IMR-90 (cell line): ENCODE results near the gene TESK2. TPM values are rescaled to one million over a fixed set of nuclear protein-coding genes. Genes with fewer than 3 reads are reported as not detected.

ENCODE experiments used
- ATAC-seq: fragments of 200-7000 bp; cut with Tn5 transposase; 2 replicates; pipeline ENCODE4 v1.9.1; 2020; ENCODE audit warnings: low read depth, mild to moderate bottlenecking, moderate library complexity
- BruUV-seq: library from RNA; stranded (reverse); fragments of 400-500 nt; replicated peaks from 2 replicates; lab custom pipeline; 2021; lab: Mats Ljungman, UMichigan
- CTCF ChIA-PET: fragments of 300-600 bp; formaldehyde crosslinking; extraction: SDS; loops from one replicate; lab custom pipeline; 2021; ENCODE audit warnings: antibody characterized with exemption; lab: Yijun Ruan, JAX
- POLR2A ChIA-PET: fragments of 300-600 bp; sonication (Branson Sonifier 250); formaldehyde crosslinking; loops from one replicate; lab custom pipeline; 2022; ENCODE audit warnings: antibody characterized with exemption; ENCODE audit not compliant: unreplicated experiment; lab: Charles Lee
- DNase-seq: peaks from one replicate; pipeline ENCODE4 v3.0.0; 2013
- H2AFZ ChIP-seq: replicated peaks from 2 replicates; pipeline ENCODE3; 2013; ENCODE audit warnings: low read length, mild to moderate bottlenecking; ENCODE audit not compliant: poor library complexity
- H2AK5ac ChIP-seq: 2 replicates; pipeline ENCODE4 v1.6.1; 2013; ENCODE audit warnings: low read depth, low read length, inconsistent platforms
- H2AK9ac ChIP-seq: replicated peaks from 2 replicates; pipeline ENCODE3; 2013; ENCODE audit warnings: mild to moderate bottlenecking, low read depth, low read length, moderate library complexity; ENCODE audit not compliant: poor library complexity
- H2BK120ac ChIP-seq: 2 replicates; pipeline ENCODE4 v1.6.1; 2013; ENCODE audit warnings: low read depth, low read length, inconsistent platforms
- H2BK15ac ChIP-seq: 3 replicates; pipeline ENCODE4 v1.6.1; 2013; ENCODE audit warnings: low read depth, low read length, inconsistent platforms
- H2BK20ac ChIP-seq: 2 replicates; pipeline ENCODE4 v1.6.1; 2013; ENCODE audit warnings: low read depth, mild to moderate bottlenecking, inconsistent platforms, low read length, moderate library complexity
- H2BK5ac ChIP-seq: 2 replicates; pipeline ENCODE4 v1.6.1; 2013; ENCODE audit warnings: mild to moderate bottlenecking, low read depth, low read length, inconsistent platforms; ENCODE audit not compliant: poor library complexity, severe bottlenecking
- H3K14ac ChIP-seq: replicated peaks from 2 replicates; pipeline ENCODE4 v1.6.1; 2013; ENCODE audit warnings: low read depth, low read length, inconsistent platforms
- H3K18ac ChIP-seq: 2 replicates; pipeline ENCODE4 v1.6.1; 2013; ENCODE audit warnings: low read depth, low read length, control low read depth
- H3K23ac ChIP-seq: 2 replicates; pipeline ENCODE4 v1.6.1; 2013; ENCODE audit warnings: low read depth, low read length, inconsistent platforms
- H3K27ac ChIP-seq: 2 replicates; pipeline ENCODE4 v1.5.1; 2013; ENCODE audit warnings: mild to moderate bottlenecking, control low read depth, low read length; ENCODE audit not compliant: insufficient read depth
- H3K27me3 ChIP-seq: 2 replicates; pipeline ENCODE4 v1.6.1; 2013; ENCODE audit warnings: low read length; ENCODE audit not compliant: control insufficient read depth, insufficient read depth
- H3K36me3 ChIP-seq: 2 replicates; pipeline ENCODE4 v1.6.1; 2013; ENCODE audit warnings: low read length, mixed read lengths; ENCODE audit not compliant: control insufficient read depth, insufficient read depth
- H3K4ac ChIP-seq: 2 replicates; pipeline ENCODE4 v1.6.1; 2013; ENCODE audit warnings: low read depth, low read length, inconsistent platforms
- H3K4me1 ChIP-seq: 2 replicates; pipeline ENCODE4 v1.6.1; 2013; ENCODE audit warnings: low read length, mixed read lengths; ENCODE audit not compliant: control insufficient read depth, insufficient read depth
- H3K4me2 ChIP-seq: 2 replicates; pipeline ENCODE4 v1.6.1; 2013; ENCODE audit warnings: low read depth, mild to moderate bottlenecking, control low read depth, low read length, moderate library complexity
- H3K4me3 ChIP-seq: 2 replicates; pipeline ENCODE4 v1.5.1; 2013; ENCODE audit warnings: low read depth, mild to moderate bottlenecking, control low read depth, low read length, moderate library complexity; ENCODE audit not compliant: insufficient read depth
- H3K56ac ChIP-seq: 2 replicates; pipeline ENCODE4 v1.6.1; 2013; ENCODE audit warnings: low read length, inconsistent platforms; ENCODE audit not compliant: insufficient read depth; ENCODE audit errors: extremely low read depth
- H3K79me1 ChIP-seq, 2 experiments: 2 replicates each; pipeline ENCODE4 v1.6.1; 2013; ENCODE audit warnings: low read length in 2 of 2, inconsistent platforms in 1 of 2, low read depth in 1 of 2
- H3K9ac ChIP-seq: 2 replicates; pipeline ENCODE4 v1.6.1; 2013; ENCODE audit warnings: low read depth, low read length, control low read depth
- H3K9me1 ChIP-seq: 2 replicates; pipeline ENCODE4 v1.6.1; 2013; ENCODE audit warnings: low read length, inconsistent platforms; ENCODE audit not compliant: insufficient read depth
- H3K9me3 ChIP-seq: 2 replicates; pipeline ENCODE4 v1.6.1; 2013; ENCODE audit warnings: low read length; ENCODE audit not compliant: control insufficient read depth, insufficient read depth
- H4K20me1 ChIP-seq: 2 replicates; pipeline ENCODE4 v1.6.1; 2013; ENCODE audit warnings: low read length, inconsistent platforms; ENCODE audit not compliant: insufficient read depth
- H4K5ac ChIP-seq: 2 replicates; pipeline ENCODE4 v1.6.1; 2013; ENCODE audit warnings: mild to moderate bottlenecking, low read depth, low read length, control low read depth
- H4K8ac ChIP-seq, 2 experiments: 2 replicates each; pipeline ENCODE4 v1.6.1; 2013; ENCODE audit warnings: low read depth in 2 of 2, low read length in 2 of 2, control low read depth in 1 of 2, inconsistent platforms in 1 of 2
- H4K91ac ChIP-seq: 2 replicates; pipeline ENCODE4 v1.6.1; 2013; ENCODE audit warnings: low read depth, low read length, inconsistent platforms; ENCODE audit not compliant: insufficient read depth
- BHLHE40 ChIP-seq: fragments of 150-350 bp; IDR thresholded peaks from 2 replicates; pipeline ENCODE4 v1.6.1; 2016; ENCODE audit warnings: mild to moderate bottlenecking, low read depth, low read length
- CEBPB ChIP-seq: IDR thresholded peaks from 2 replicates; pipeline ENCODE4 v1.6.1; 2012; ENCODE audit warnings: low read depth, low read length, improper control_type of control experiment
- MAFK ChIP-seq: IDR thresholded peaks from 2 replicates; pipeline ENCODE4 v1.6.1; 2012; ENCODE audit warnings: low read depth, low read length, improper control_type of control experiment
- MAZ ChIP-seq: IDR thresholded peaks from 2 replicates; pipeline ENCODE4 v1.6.1; 2012; ENCODE audit warnings: low read depth, mild to moderate bottlenecking, low read length, improper control_type of control experiment, moderate library complexity, borderline replicate concordance
- MXI1 ChIP-seq: IDR thresholded peaks from 2 replicates; pipeline ENCODE4 v1.6.1; 2012; ENCODE audit warnings: low read depth, mild to moderate bottlenecking, low read length, moderate library complexity, borderline replicate concordance
- POLR2A ChIP-seq: IDR thresholded peaks from 2 replicates; pipeline ENCODE4 v1.6.1; 2012; ENCODE audit warnings: mild to moderate bottlenecking, low read depth, low read length
- RFX5 ChIP-seq: IDR thresholded peaks from 2 replicates; pipeline ENCODE4 v1.8.0; 2012; ENCODE audit warnings: low read depth, mild to moderate bottlenecking, low read length, moderate library complexity
- WGBS, 2 experiments: methylation state at CpG; one replicate each; pipeline versions ENCODE4 v1.1.5 to v1.1.7; 2013; ENCODE audit warnings: missing lambda C conversion rate in 2 of 2; ENCODE audit not compliant: insufficient read length in 1 of 2; ENCODE audit errors: extremely low coverage in 2 of 2; 5-methylcytosine and 5-hydroxymethylcytosine counted together
- dilution Hi-C: fragments of 300-500 bp; cut with HindIII; formaldehyde crosslinking; loops from one replicate; pipeline ENCODE4 v1.14.3; 2018; ENCODE audit warnings: low sequenced_read_pairs; ENCODE audit not compliant: unreplicated experiment
- in situ Hi-C: fragments of 300-500 bp; cut with MboI; formaldehyde crosslinking; loops from 3 replicates; pipeline ENCODE4 v1.14.3; 2019; ENCODE audit warnings: low sequenced_read_pairs, inconsistent platforms, mixed read lengths
- intact Hi-C: fragments of 100-400 bp; cut with micrococcal nuclease; formaldehyde crosslinking; loops from 2 replicates; pipeline ENCODE4 v1.10.0; 2022
- polyA plus RNA-seq, 3 experiments: library from polyadenylated mRNA; depleted of rRNA; stranded (reverse); fragments of >200 nt; gene quantifications; 2 replicates each; pipeline ENCODE4 v1.2.3, GENCODE V29; 2012; ENCODE audit warnings: low replicate concordance in 1 of 3
- total RNA-seq: library from RNA; depleted of rRNA; stranded (reverse); fragments of >200 nt; gene quantifications from 2 replicates; pipeline ENCODE4 v1.2.3, GENCODE V29; 2012

TESK2 gene
- total and polyA plus RNA-seq, 2 of the 4 experiments (the other 2 are of a cell fraction), result 0.90 to 1.3 TPM

DNA sequence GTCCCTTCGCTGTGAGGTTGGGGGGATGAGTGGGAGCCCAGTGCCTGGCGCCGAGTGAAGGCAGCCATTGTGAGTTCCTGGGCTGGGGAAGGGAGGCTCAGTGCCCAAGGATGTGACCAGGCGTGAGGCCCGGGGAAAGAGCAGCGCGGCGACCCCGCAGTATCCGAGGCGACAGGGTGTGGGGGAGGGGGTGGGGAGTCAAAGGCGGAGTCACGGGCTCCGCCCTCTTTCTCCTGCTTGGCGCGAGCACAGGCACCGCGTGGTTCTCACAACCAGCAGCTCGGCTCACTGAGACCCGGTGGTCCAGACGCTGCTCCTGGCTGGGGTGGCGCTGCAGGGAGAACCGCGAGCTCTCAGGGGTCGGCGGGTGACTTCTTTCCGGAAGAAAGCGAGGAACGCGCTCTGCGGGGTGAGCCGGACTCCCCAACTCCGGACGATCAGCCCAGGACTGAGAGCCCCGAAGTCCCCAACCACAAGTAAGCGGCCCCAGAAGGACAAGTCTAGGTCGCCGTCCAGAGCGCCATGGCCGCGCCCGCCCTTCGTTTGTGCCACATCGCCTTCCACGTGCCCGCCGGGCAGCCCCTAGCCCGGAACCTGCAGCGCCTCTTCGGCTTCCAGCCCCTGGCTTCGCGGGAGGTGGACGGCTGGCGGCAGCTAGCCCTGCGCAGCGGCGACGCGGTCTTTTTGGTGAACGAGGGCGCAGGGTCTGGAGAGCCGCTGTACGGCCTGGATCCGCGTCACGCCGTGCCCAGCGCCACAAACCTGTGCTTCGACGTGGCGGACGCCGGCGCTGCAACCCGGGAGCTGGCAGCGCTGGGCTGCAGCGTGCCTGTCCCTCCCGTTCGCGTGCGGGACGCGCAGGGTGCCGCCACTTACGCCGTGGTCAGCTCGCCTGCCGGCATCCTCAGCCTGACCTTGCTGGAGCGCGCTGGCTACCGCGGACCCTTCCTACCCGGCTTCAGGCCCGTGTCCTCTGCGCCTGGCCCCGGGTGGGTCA lies 164.0 kb downstream of the TESK2 start, which contains the start of gene HPDL:
TSS of gene HPDL (plus strand) at position 269 of the 997 bp plus-strand sequence. CDS start at position 523, 254 bp downstream.
- DNase-seq (peak; percentile 27), ATAC-seq (peak; percentile 86)
- peak within 1 kb of the TSS; percentile 65 to 81; a peak in 3 of 4 replicates for H4K8ac ChIP-seq
- H3K4me2 ChIP-seq, result peak within 1 kb of the TSS; percentile 96
- H3K4me1 ChIP-seq, result no peaks in the 10 kb centered on the region
- peaks cover 7% of the 10 kb centered on the region; the same call in 1 of the 2 replicates for H3K36me3 ChIP-seq
- 15% methylated on average over 49 of the region's 96 CpGs; no CpG with 5 or more reads in 1 of the 2 experiments for WGBS, 2 experiments
- peak within 1 kb of the TSS; percentile 39 for H3K27ac ChIP-seq
- peak within 1 kb of the TSS; percentile 60 for H2AK9ac ChIP-seq
- H2BK15ac ChIP-seq, result no peak within 1 kb of the TSS
- intact Hi-C loops (no loop called here), in situ Hi-C loops (no loop called here), dilution Hi-C loops (no loop called here)
- H3K9me1 ChIP-seq, result peaks cover 3% of the 10 kb centered on the region; the same call in 1 of the 2 replicates
- no peak within 1 kb of the TSS for H2AK5ac ChIP-seq
- H3K9me3 ChIP-seq, result no peaks in the 10 kb centered on the region
- H3K14ac ChIP-seq, result peak within 1 kb of the TSS; percentile 64; the same call in 1 of the 2 replicates
- H2AFZ ChIP-seq, result peak within 1 kb of the TSS; percentile 93
- no TSS peak for BruUV-seq
- peak within 1 kb of the TSS; percentile 65 for H3K9ac ChIP-seq
- H4K20me1 ChIP-seq, result no peaks in the 10 kb centered on the region
- H2BK5ac ChIP-seq, result no peak within 1 kb of the TSS
- POLR2A ChIA-PET, result no interaction called here
- CTCF ChIA-PET, result no interaction called here
- H2BK20ac ChIP-seq, result no peak within 1 kb of the TSS
- no peak within 1 kb of the TSS for H3K56ac ChIP-seq
- peak within 1 kb of the TSS; percentile 85 for H4K5ac ChIP-seq
- H3K23ac ChIP-seq, result peak within 1 kb of the TSS; percentile 52; the same call in 1 of the 2 replicates
- H3K4ac ChIP-seq, result peak within 1 kb of the TSS; percentile 72
- H3K79me1 ChIP-seq, result no peaks in the 10 kb centered on the region
- no peak within 1 kb of the TSS for H2BK120ac ChIP-seq
- H3K4me3 ChIP-seq, result peak within 1 kb of the TSS; percentile 73
- H4K91ac ChIP-seq, result no peak within 1 kb of the TSS
- peak within 1 kb of the TSS; percentile 75; the same call in 1 of the 2 replicates for H3K18ac ChIP-seq
- H3K27me3 ChIP-seq, result no peaks in the 10 kb centered on the region
- TF ChIP-seq MAFK, result no peak
- no peak for TF ChIP-seq POLR2A
- TF ChIP-seq CEBPB, result no peak
- TF ChIP-seq BHLHE40, result no peak
- TF ChIP-seq MAZ, result no peak
- no peak for TF ChIP-seq RFX5
- peak; percentile 17; the same call in 1 of the 2 replicates for TF ChIP-seq MXI1
